HCT116 (cell line): ENCODE measurements around the gene ARHGEF17. TPM values are rescaled to one million over a fixed set of nuclear protein-coding genes. Genes with fewer than 3 reads are reported as not detected.

Experiments used
- ATAC-seq: fragments of 200-7000 bp; cut with Tn5 transposase; 2 replicates; pipeline ENCODE4 v1.9.1; 2020; ENCODE audit warnings: mild to moderate bottlenecking, moderate library complexity
- BruUV-seq: library from RNA; stranded (reverse); fragments of 400-500 nt; replicated peaks from 2 replicates; lab custom pipeline; 2021; lab: Mats Ljungman, UMichigan
- CTCF ChIA-PET: fragments of 300-600 bp; sonication (Branson Sonifier 250); formaldehyde crosslinking; loops from one replicate; lab custom pipeline; 2021; ENCODE audit warnings: antibody characterized with exemption; lab: Charles Lee
- POLR2A ChIA-PET: fragments of 300-600, 350-600 bp; sonication (Branson Sonifier 250); formaldehyde crosslinking; loops from one replicate; lab custom pipeline; 2021; ENCODE audit warnings: antibody characterized with exemption; lab: Charles Lee
- RAD21 ChIA-PET, 2 experiments: fragments of 300-600 bp; sonication (Branson Sonifier 250); formaldehyde crosslinking; loops; one replicate each; lab custom pipeline; 2023; ENCODE audit warnings: low total read pairs in 2 of 2; ENCODE audit not compliant: uncharacterized antibody in 2 of 2, unreplicated experiment in 2 of 2, low non-redundant PET in 1 of 2; lab: Charles Lee
- DNase-seq: peaks from one replicate; pipeline ENCODE4 v3.0.0-alpha.2; 2010; ENCODE audit warnings: low read depth, low spot score
- H2AFZ ChIP-seq: fragments of 200-600 bp; shearing (Covaris generic), sonication (generic); 2 replicates; pipeline ENCODE4 v1.6.1; 2017; ENCODE audit warnings: low read depth, mixed run types, mixed read lengths, antibody characterized with exemption, low read length; ENCODE audit not compliant: poor library complexity, severe bottlenecking
- H3K27ac ChIP-seq: 2 replicates; pipeline ENCODE4 v1.5.1; 2012; ENCODE audit warnings: low read depth, low read length
- H3K27me3 ChIP-seq: fragments of 200-600 bp; sonication (generic); 2 replicates; pipeline ENCODE4 v1.6.1; 2016; ENCODE audit warnings: mixed run types, low read length, mixed read lengths; ENCODE audit not compliant: insufficient read depth
- H3K36me3 ChIP-seq, 2 experiments: fragments of 200-500 bp in 1 of 2; fragments of 200-600 bp in 1 of 2; sonication (Bioruptor generic) in 1 of 2; sonication (generic) in 1 of 2; 2 replicates each; pipeline versions ENCODE4 v1.5.1 to v1.6.1; 2014 to 2016; ENCODE audit warnings: low read length in 2 of 2, inconsistent platforms in 1 of 2, mixed read lengths in 1 of 2, mixed run types in 1 of 2; ENCODE audit not compliant: insufficient read depth in 2 of 2, control insufficient read depth in 1 of 2
- H3K4me1 ChIP-seq, 2 experiments: fragments of 200-600 bp in 1 of 2; sonication (generic) in 1 of 2; 2 replicates each; pipeline versions ENCODE4 v1.5.1 to v1.6.1; 2012 to 2017; ENCODE audit warnings: low read length in 2 of 2, inconsistent platforms in 1 of 2, mild to moderate bottlenecking in 1 of 2, mixed read lengths in 1 of 2, mixed run types in 1 of 2, moderate library complexity in 1 of 2; ENCODE audit not compliant: insufficient read depth in 2 of 2, control insufficient read depth in 1 of 2
- H3K4me2 ChIP-seq: fragments of 200-600 bp; sonication (generic); 2 replicates; pipeline ENCODE4 v1.6.1; 2017; ENCODE audit warnings: mixed run types, low read length, mixed read lengths
- H3K4me3 ChIP-seq, 2 experiments: fragments of 200-600 bp in 1 of 2; sonication (generic) in 1 of 2; replicated peaks in 1 of 2; 2 replicates each; pipeline ENCODE4 v1.5.1; 2011 to 2016; ENCODE audit warnings: low read length in 2 of 2, control low read depth in 1 of 2, low read depth in 1 of 2, mild to moderate bottlenecking in 1 of 2, mixed read lengths in 1 of 2, mixed run types in 1 of 2
- H3K79me2 ChIP-seq: fragments of 200-600 bp; sonication (generic); 2 replicates; pipeline ENCODE4 v1.6.1; 2017; ENCODE audit warnings: mild to moderate bottlenecking, mixed run types, low read length, moderate library complexity, mixed read lengths; ENCODE audit not compliant: insufficient read depth
- H3K9ac ChIP-seq: fragments of 200-600 bp; sonication (generic); 2 replicates; pipeline ENCODE4 v1.6.1; 2016; ENCODE audit warnings: low read length, mixed read lengths
- H3K9me2 ChIP-seq: fragments of 200-600 bp; sonication (generic), shearing (Covaris generic); 2 replicates; pipeline ENCODE4 v1.6.1; 2017; ENCODE audit warnings: mixed run types, mild to moderate bottlenecking, moderate library complexity; ENCODE audit not compliant: insufficient read depth
- H3K9me3 ChIP-seq, 2 experiments: fragments of 200-500 bp in 1 of 2; fragments of 200-600 bp in 1 of 2; sonication (Bioruptor generic) in 1 of 2; sonication (generic) in 1 of 2; 2 replicates each; pipeline ENCODE4 v1.6.1; 2014 to 2017; ENCODE audit warnings: low read length in 2 of 2, mixed read lengths in 2 of 2, inconsistent platforms in 1 of 2, low read depth in 1 of 2, mild to moderate bottlenecking in 1 of 2, mixed run types in 1 of 2, moderate library complexity in 1 of 2; ENCODE audit not compliant: control insufficient read depth in 1 of 2, insufficient read depth in 1 of 2
- H4K20me1 ChIP-seq: fragments of 200-600 bp; sonication (generic), shearing (Covaris generic); 2 replicates; pipeline ENCODE4 v1.6.1; 2017; ENCODE audit warnings: mixed run types, mild to moderate bottlenecking, moderate library complexity; ENCODE audit not compliant: insufficient read depth
- CBX3 ChIP-seq: IDR thresholded peaks from 2 replicates; pipeline ENCODE4 v1.6.1; 2012; ENCODE audit warnings: low read depth
- CEBPB ChIP-seq: IDR thresholded peaks from 2 replicates; pipeline ENCODE4 v1.6.1; 2012; ENCODE audit warnings: low read depth
- CTCF ChIP-seq, 3 experiments: fragments of 200-600 bp in 1 of 3; sonication (generic) in 1 of 3; IDR thresholded peaks in 2 of 3; conservative IDR thresholded peaks in 1 of 3; 2 replicates each; pipeline ENCODE4 v1.5.1; 2012 to 2017; ENCODE audit warnings: low read depth in 2 of 3, low read length in 2 of 3, antibody characterized with exemption in 1 of 3, borderline replicate concordance in 1 of 3, control low read depth in 1 of 3, mild to moderate bottlenecking in 1 of 3, mixed read lengths in 1 of 3, mixed run types in 1 of 3, moderate library complexity in 1 of 3; ENCODE audit not compliant: insufficient read depth in 1 of 3
- EGR1 ChIP-seq: IDR thresholded peaks from 2 replicates; pipeline ENCODE4 v1.6.1; 2012; ENCODE audit warnings: low read depth
- ELF1 ChIP-seq: IDR thresholded peaks from 2 replicates; pipeline ENCODE4 v1.6.1; 2012; ENCODE audit warnings: low read depth, borderline replicate concordance
- EZH2 ChIP-seq: fragments of 200-600 bp; sonication (generic); IDR thresholded peaks from 2 replicates; pipeline ENCODE4 v1.6.1; 2017; ENCODE audit warnings: antibody characterized with exemption, mixed run types
- EZH2phosphoT487 ChIP-seq: fragments of 200-600 bp; IDR thresholded peaks from 2 replicates; pipeline ENCODE4 v1.6.1; 2018; ENCODE audit warnings: antibody characterized with exemption, borderline replicate concordance
- FOSL1 ChIP-seq: IDR thresholded peaks from 2 replicates; pipeline ENCODE4 v1.6.1; 2012; ENCODE audit warnings: low read depth
- JUND ChIP-seq: IDR thresholded peaks from 2 replicates; pipeline ENCODE4 v1.6.1; 2012
- MAX ChIP-seq: IDR thresholded peaks from 2 replicates; pipeline ENCODE4 v1.6.1; 2012
- POLR2A ChIP-seq: IDR thresholded peaks from 2 replicates; pipeline ENCODE4 v1.7.0; 2011; ENCODE audit warnings: borderline replicate concordance; ENCODE audit not compliant: insufficient read depth, insufficient read length; ENCODE audit errors: extremely low read depth
- POLR2AphosphoS5 ChIP-seq: IDR thresholded peaks from 2 replicates; pipeline ENCODE4 v1.6.1; 2011; ENCODE audit warnings: mild to moderate bottlenecking, low read depth, low read length, moderate library complexity
- RAD21 ChIP-seq: IDR thresholded peaks from 2 replicates; pipeline ENCODE4 v1.6.1; 2012; ENCODE audit warnings: low read depth, mild to moderate bottlenecking
- REST ChIP-seq: IDR thresholded peaks from 2 replicates; pipeline ENCODE4 v1.6.1; 2012; ENCODE audit warnings: low read depth
- SP1 ChIP-seq: IDR thresholded peaks from 2 replicates; pipeline ENCODE4 v1.6.1; 2012; ENCODE audit warnings: low read depth
- SRF ChIP-seq: IDR thresholded peaks from 2 replicates; pipeline ENCODE4 v1.6.1; 2012; ENCODE audit warnings: low read depth
- TCF7L2 ChIP-seq: IDR thresholded peaks from 2 replicates; pipeline ENCODE4 v1.7.0; 2011; ENCODE audit warnings: borderline replicate concordance, inconsistent platforms; ENCODE audit not compliant: insufficient read depth, insufficient read length; ENCODE audit errors: extremely low read depth
- YY1 ChIP-seq: IDR thresholded peaks from 2 replicates; pipeline ENCODE4 v1.6.1; 2011; ENCODE audit warnings: low read length, low read depth, moderate library complexity, mild to moderate bottlenecking; ENCODE audit not compliant: insufficient replicate concordance; ENCODE audit errors: extremely low read depth
- ZFX ChIP-seq: fragments of 450-650 bp; IDR thresholded peaks from 2 replicates; pipeline ENCODE4 v1.6.1; 2017
- ZNF274 ChIP-seq: fragments of 200-500 bp; sonication (Bioruptor generic); IDR thresholded peaks from 2 replicates; pipeline ENCODE4 v1.6.1; 2014; ENCODE audit warnings: mild to moderate bottlenecking, low read depth, low read length, inconsistent platforms
- intact Hi-C: fragments of 100-400 bp; cut with micrococcal nuclease; formaldehyde crosslinking; loops from 2 replicates; pipeline ENCODE4 v1.10.0; 2022
- total RNA-seq: library from RNA; stranded (reverse); gene quantifications from one replicate; pipeline ENCODE4 v1.2.1, GENCODE V29; 2021; ENCODE audit not compliant: unreplicated experiment

Gene ARHGEF17
- total RNA-seq, 1 experiment from 2014 or later, result 18.2 TPM

- TF ChIP-seq CTCF (IDR thresholded peaks at IDR 0.05 in 2 of 3, conservative IDR thresholded peaks at IDR 0.05 in 1 of 3; ENCODE audit: borderline replicate concordance in 1 of 3, insufficient read depth in 1 of 3, low read depth in 2 of 3, low read length in 2 of 3) (no peak), TCF7L2 (no peak)
Observed at GRCh38 chr11:73323464-73323863, 15.4 kb downstream of the ARHGEF17 start (continued).

GRCh38 chr11:73324116-73324515 lies 16.0 kb downstream of the ARHGEF17 start:
- no TSS peak for BruUV-seq
- ChIA-PET POLR2A (interaction anchor here (1.4 kb wide), 1 partner anchor 10 kb away, joined by 3 read pairs; no protein-coding TSS in a partner anchor), RAD21 (interaction anchor here in 1 of 2 experiments (1.3 kb wide), 1 partner anchor 17 kb away, joined by 3 read pairs; no protein-coding TSS in a partner anchor), CTCF (interaction anchor here (1.0 to 1.5 kb wide), 2 partner anchors 12 to 27 kb away, joined by 3 to 5 read pairs; no protein-coding TSS in a partner anchor)
- Histone ChIP-seq H3K9ac (peak overlapping the region; percentile 17), H3K27me3 (no peaks in the 10 kb centered on the region), H3K36me3 (no peaks in the 10 kb centered on the region), H4K20me1 (no peaks in the 10 kb centered on the region), H3K79me2 (no peaks in the 10 kb centered on the region), H3K4me2 (peak overlapping the region; percentile 71), H3K4me3 (no peak overlapping the region), H3K9me3 (no peaks in the 10 kb centered on the region), H3K9me2 (no peaks in the 10 kb centered on the region), H3K4me1 (peaks cover 42 to 55% of the 10 kb centered on the region in 2 experiments), H2AFZ (no peak overlapping the region), H3K27ac (no peak overlapping the region; the same call in 1 of the 2 replicates)
- intact Hi-C loops, result no loop called here
- ATAC-seq (no peak), DNase-seq (no peak)
- TF ChIP-seq POLR2A (no peak), SP1 (no peak), POLR2AphosphoS5 (no peak), FOSL1 (no peak), RAD21 (no peak), CBX3 (no peak), ZFX (no peak), ZNF274 (no peak), EGR1 (no peak), CEBPB (no peak), TCF7L2 (no peak), YY1 (no peak), ELF1 (no peak), JUND (no peak), REST (no peak), MAX (no peak), SRF (no peak), EZH2phosphoT487 (no peak), EZH2 (no peak)
